Vagina (tissue), 2 donors: Measurements from ENCODE around the gene ADPGK.

Experiments used
- CTCF ChIP-seq, 3 experiments: fragments of 450-650 bp in 2 of 3; fragments of 200-600 bp in 1 of 3; sonication (generic) in 1 of 3; IDR thresholded peaks; one replicate each; pipeline ENCODE4 v1.5.1; 2017 to 2019; ENCODE audit warnings: antibody characterized with exemption in 3 of 3, mild to moderate bottlenecking in 2 of 3, moderate library complexity in 2 of 3
- POLR2A ChIP-seq, 2 donors: fragments of 450-650 bp; IDR thresholded peaks; one replicate each; pipeline ENCODE4 v1.6.1; 2017; ENCODE audit warnings: antibody characterized with exemption in 2 of 2, mild to moderate bottlenecking in 2 of 2, moderate library complexity in 2 of 2
- POLR2AphosphoS5 ChIP-seq, 2 donors: sonication (generic); formaldehyde crosslinking; IDR thresholded peaks; one replicate each; pipeline ENCODE4 v1.9.0; 2017; ENCODE audit warnings: antibody characterized with exemption in 2 of 2, mild to moderate bottlenecking in 2 of 2, low read depth in 1 of 2; ENCODE audit not compliant: insufficient read depth in 1 of 2

- TF ChIP-seq CTCF (IDR thresholded peaks at IDR 0.05) (no peak), POLR2A (IDR thresholded peaks at IDR 0.05) (no peak), POLR2AphosphoS5 (IDR thresholded peaks at IDR 0.05; ENCODE audit: insufficient read depth in 1 of 2, low read depth in 1 of 2) (no peak)
Observed at GRCh38 chr15:72766780-72767179, 16.8 kb downstream of the ADPGK start.
